ENCODE results near the gene PSMA8. TPM values are rescaled to one million over a fixed set of nuclear protein-coding genes. Genes with fewer than 3 reads are reported as not detected.
"Not testable (repeated sequence)": the region's sequence is repeated elsewhere in the genome, so short reads cannot be mapped to it uniquely, and the experiment has no call there.

The PSMA8 gene
- total and polyA plus RNA-seq, 2 of the 13 experiments (the other 11 are each of a cell fraction or from before 2014, with no cell fraction given), result not detected

- CTCF ChIA-PET (ENCODE audit: low intra/inter-chr PET ratio, low total read pairs), result no interaction called here
- Histone ChIP-seq H3K9ac (ENCODE audit: insufficient read depth, low read depth, low read length) (no peak overlapping the region), H3K79me2 (ENCODE audit: insufficient read depth, low read length) (peaks cover 2% of the 10 kb centered on the region), H4K20me1 (ENCODE audit: insufficient read depth, low read length) (no peaks in the 10 kb centered on the region; the same call in 1 of the 2 replicates), H3K4me1 (ENCODE audit: insufficient read depth, low read length) (peaks cover 26% of the 10 kb centered on the region), H3K4me3 (replicated peaks in 1 of 3; ENCODE audit: insufficient read depth in 1 of 3, low read depth in 2 of 3, low read length in 3 of 3) (no peak overlapping the region; a peak in 1 of 6 replicates), H3K36me3 (replicated peaks in 1 of 2; ENCODE audit: control insufficient read depth in 1 of 2, insufficient read depth in 2 of 2, low read length in 2 of 2) (no peaks in the 10 kb centered on the region), H3K9me3 (ENCODE audit: low read length) (no peaks in the 10 kb centered on the region), H3K27me3 (ENCODE audit: control insufficient read depth in 1 of 2, insufficient read depth in 2 of 2, low read length in 2 of 2) (no peaks in the 10 kb centered on the region), H2AFZ (ENCODE audit: low read length) (no peak overlapping the region), H3K27ac (ENCODE audit: extremely low read length, insufficient read depth, low read length) (no peak overlapping the region), H3K4me2 (ENCODE audit: low read depth, low read length) (0 out of 2 replicates have a peak overlapping the region, but pooled peaks have one; percentile 20)
- no TSS peak for BruUV-seq (replicated peaks)
- no peak for ATAC-seq
- peak; percentile 10 for DNase-seq (ENCODE audit: low spot score)
- POLR2A ChIA-PET, result no interaction called here
- intact Hi-C loops (cut with micrococcal nuclease; ENCODE audit: unreplicated experiment) (no loop called here), in situ Hi-C loops (cut with HindIII; ENCODE audit: extremely low pct_ligation_motif_present, low pct_unique_long_range_greater_than_20kb) (no loop called here)
- WGBS (ENCODE audit: low lambda C conversion rate), result 34% methylated on average over 5 of the region's 5 CpGs
- no peak for FAIRE-seq
- TF ChIP-seq NR0B2 (CRISPR knock-in tag; IDR thresholded peaks at IDR 0.05), result no peak
- TF ChIP-seq NFIC (IDR thresholded peaks at IDR 0.05; ENCODE audit: low read length), result no peak
Measured at GRCh38 chr18:26233208-26233607, 99.5 kb downstream of the PSMA8 start.

DNA sequence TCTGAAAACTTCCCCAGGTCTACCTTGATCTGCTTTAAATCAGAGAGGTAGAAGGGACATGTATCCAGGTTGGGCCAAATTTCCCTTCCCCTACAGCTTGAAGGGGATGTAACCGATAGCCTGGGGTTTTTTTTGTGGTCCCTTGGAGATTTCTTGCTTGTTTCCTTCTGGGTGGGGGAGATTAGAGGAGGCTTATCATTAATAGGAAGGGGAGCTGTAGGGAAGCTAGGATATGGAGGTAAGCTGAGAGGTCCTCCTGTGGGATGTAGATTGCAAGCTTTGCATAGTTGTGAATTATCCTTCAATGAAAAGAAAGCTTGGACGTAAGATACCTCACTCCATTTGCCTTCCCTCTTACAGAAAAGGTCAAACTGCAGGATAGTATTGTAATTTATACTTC, 103.7 kb downstream of the PSMA8 start:
- 60% methylated on average over 2 of the region's 2 CpGs for WGBS (ENCODE audit: low lambda C conversion rate)

DNA sequence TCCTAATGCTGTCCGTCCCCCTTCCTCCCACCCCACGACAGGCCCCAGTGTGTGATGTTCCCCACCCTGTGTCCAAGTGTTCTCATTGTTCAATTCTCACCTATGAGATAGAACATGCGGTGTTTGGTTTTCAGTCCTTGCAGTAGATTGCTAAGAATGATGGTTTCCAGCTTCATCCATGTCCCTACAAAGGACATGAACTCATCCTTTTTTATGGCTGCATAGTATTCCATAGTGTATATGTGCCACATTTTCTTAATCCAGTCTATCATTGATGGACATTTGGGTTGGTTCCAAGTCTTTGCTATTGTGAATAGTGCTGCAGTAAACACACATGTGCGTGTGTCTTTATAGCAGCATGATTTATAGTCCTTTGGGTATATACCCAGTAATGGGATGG, 105.0 kb downstream of the PSMA8 start:
- H3K4me1 ChIP-seq (ENCODE audit: insufficient read depth, low read length); BruUV-seq (replicated peaks); H3K4me2 ChIP-seq (ENCODE audit: low read depth, low read length); H3K4me3 ChIP-seq (replicated peaks in 1 of 3; ENCODE audit: insufficient read depth in 1 of 3, low read depth in 2 of 3, low read length in 3 of 3); H3K27ac ChIP-seq (ENCODE audit: extremely low read length, insufficient read depth, low read length); intact Hi-C loops (cut with micrococcal nuclease; ENCODE audit: unreplicated experiment); H3K27me3 ChIP-seq (ENCODE audit: control insufficient read depth in 1 of 2, insufficient read depth in 2 of 2, low read length in 2 of 2); H3K9me3 ChIP-seq (ENCODE audit: low read length); in situ Hi-C loops (cut with HindIII; ENCODE audit: extremely low pct_ligation_motif_present, low pct_unique_long_range_greater_than_20kb); FAIRE-seq; H3K9ac ChIP-seq (ENCODE audit: insufficient read depth, low read depth, low read length); POLR2A ChIA-PET; ATAC-seq; H4K20me1 ChIP-seq (ENCODE audit: insufficient read depth, low read length); H3K79me2 ChIP-seq (ENCODE audit: insufficient read depth, low read length); H2AFZ ChIP-seq (ENCODE audit: low read length); H3K36me3 ChIP-seq (replicated peaks in 1 of 2; ENCODE audit: control insufficient read depth in 1 of 2, insufficient read depth in 2 of 2, low read length in 2 of 2); DNase-seq (ENCODE audit: low spot score); CTCF ChIA-PET (ENCODE audit: low intra/inter-chr PET ratio, low total read pairs): not testable (repeated sequence)
- WGBS (ENCODE audit: low lambda C conversion rate), result 51% methylated on average over 4 of the region's 4 CpGs

More for the DNA sequence above, 103.7 kb downstream of the PSMA8 start:
- H3K9me3 ChIP-seq (ENCODE audit: low read length); H3K79me2 ChIP-seq (ENCODE audit: insufficient read depth, low read length); intact Hi-C loops (cut with micrococcal nuclease; ENCODE audit: unreplicated experiment); in situ Hi-C loops (cut with HindIII; ENCODE audit: extremely low pct_ligation_motif_present, low pct_unique_long_range_greater_than_20kb); BruUV-seq (replicated peaks); H3K27me3 ChIP-seq (ENCODE audit: control insufficient read depth in 1 of 2, insufficient read depth in 2 of 2, low read length in 2 of 2); H3K36me3 ChIP-seq (replicated peaks in 1 of 2; ENCODE audit: control insufficient read depth in 1 of 2, insufficient read depth in 2 of 2, low read length in 2 of 2); H4K20me1 ChIP-seq (ENCODE audit: insufficient read depth, low read length); DNase-seq (ENCODE audit: low spot score); FAIRE-seq; H2AFZ ChIP-seq (ENCODE audit: low read length); CTCF ChIA-PET (ENCODE audit: low intra/inter-chr PET ratio, low total read pairs); H3K9ac ChIP-seq (ENCODE audit: insufficient read depth, low read depth, low read length); POLR2A ChIA-PET; H3K4me3 ChIP-seq (replicated peaks in 1 of 3; ENCODE audit: insufficient read depth in 1 of 3, low read depth in 2 of 3, low read length in 3 of 3); H3K4me2 ChIP-seq (ENCODE audit: low read depth, low read length); H3K27ac ChIP-seq (ENCODE audit: extremely low read length, insufficient read depth, low read length); ATAC-seq: not testable (repeated sequence)
- H3K4me1 ChIP-seq (ENCODE audit: insufficient read depth, low read length), result peaks cover 17% of the 10 kb centered on the region

- H3K36me3 ChIP-seq (replicated peaks in 1 of 2; ENCODE audit: control insufficient read depth in 1 of 2, insufficient read depth in 2 of 2, low read length in 2 of 2); H3K27me3 ChIP-seq (ENCODE audit: control insufficient read depth in 1 of 2, insufficient read depth in 2 of 2, low read length in 2 of 2); ATAC-seq; intact Hi-C loops (cut with micrococcal nuclease; ENCODE audit: unreplicated experiment); H3K9ac ChIP-seq (ENCODE audit: insufficient read depth, low read depth, low read length); CTCF ChIA-PET (ENCODE audit: low intra/inter-chr PET ratio, low total read pairs); H2AFZ ChIP-seq (ENCODE audit: low read length); FAIRE-seq; POLR2A ChIA-PET; H3K4me1 ChIP-seq (ENCODE audit: insufficient read depth, low read length); H3K4me2 ChIP-seq (ENCODE audit: low read depth, low read length); H3K9me3 ChIP-seq (ENCODE audit: low read length); in situ Hi-C loops (cut with HindIII; ENCODE audit: extremely low pct_ligation_motif_present, low pct_unique_long_range_greater_than_20kb); H3K4me3 ChIP-seq (replicated peaks in 1 of 3; ENCODE audit: insufficient read depth in 1 of 3, low read depth in 2 of 3, low read length in 3 of 3); DNase-seq (ENCODE audit: low spot score); H4K20me1 ChIP-seq (ENCODE audit: insufficient read depth, low read length); H3K79me2 ChIP-seq (ENCODE audit: insufficient read depth, low read length); H3K27ac ChIP-seq (ENCODE audit: extremely low read length, insufficient read depth, low read length); BruUV-seq (replicated peaks): not testable (repeated sequence)
- WGBS (ENCODE audit: low lambda C conversion rate), result 42% methylated on average over 4 of the region's 4 CpGs
Measured at GRCh38 chr18:26242392-26242791, 108.7 kb downstream of the PSMA8 start.

All from HepG2 (cell line).